K562 (cell line): ENCODE data around the gene TTL. TPM values are rescaled to one million over a fixed set of nuclear protein-coding genes. Genes with fewer than 3 reads are reported as not detected.

Experiments
- MCM3 ChIP-seq: fragments of 450-650 bp; IDR thresholded peaks from 2 replicates; pipeline ENCODE4 v1.6.1; 2016
- NEUROD1 ChIP-seq: fragments of 150-350 bp; IDR thresholded peaks from 2 replicates; pipeline ENCODE4 v1.6.1; 2014; ENCODE audit warnings: borderline replicate concordance, low read length, low read depth; ENCODE audit not compliant: partially characterized antibody
- ZNF239 ChIP-seq: fragments of 250-450 bp; sonication (Bioruptor Pico); IDR thresholded peaks from 2 replicates; pipeline ENCODE4 v1.4.0; 2020; ENCODE audit warnings: mild to moderate bottlenecking
- polyA plus RNA-seq, 8 experiments: library from polyadenylated mRNA; depleted of rRNA in 4 of 8; stranded (reverse) in 5 of 8; unstranded in 3 of 8; fragments of >200 nt; fragmentation: Nextera tagmentation in 2 of 8; fragmentation: Illumina TruSeq in 1 of 8; extraction: Ambion mirVana in 2 of 8; extraction: Trizol in 1 of 8; gene quantifications; 2 replicates each; pipeline versions ENCODE4 v1.2.1 to v1.2.3, GENCODE V29; 2011 to 2014; ENCODE audit warnings: inconsistent platforms in 1 of 8, missing spikeins in 1 of 8
- total RNA-seq, 7 experiments: library from RNA; depleted of rRNA in 6 of 7; stranded (reverse); fragments of >200 nt in 6 of 7; fragmentation: Illumina TruSeq in 2 of 7; extraction: Trizol in 2 of 7; gene quantifications; 2 replicates each; pipeline versions ENCODE4 v1.2.1 to v1.2.3, GENCODE V29; 2011 to 2021; ENCODE audit warnings: low replicate concordance in 1 of 7
- TF ChIP-seq, protein P1 (sequence below), 2 experiments: fragments of 450-650 bp in 1 of 2; IDR thresholded peaks; 2 replicates each; pipeline ENCODE4 v1.6.1; 2011 to 2017; ENCODE audit warnings: low read depth in 2 of 2, antibody characterized with exemption in 1 of 2, borderline replicate concordance in 1 of 2, low read length in 1 of 2, mild to moderate bottlenecking in 1 of 2, mixed read lengths in 1 of 2; ENCODE audit not compliant: control insufficient read depth in 1 of 2

Gene TTL
- total and polyA plus RNA-seq, 9 of the 15 experiments (the other 6 are each of a cell fraction or from before 2014, with no cell fraction given) = 9.4 to 54.4 (median 34.9) TPM

- TF ChIP-seq, protein P1, sequence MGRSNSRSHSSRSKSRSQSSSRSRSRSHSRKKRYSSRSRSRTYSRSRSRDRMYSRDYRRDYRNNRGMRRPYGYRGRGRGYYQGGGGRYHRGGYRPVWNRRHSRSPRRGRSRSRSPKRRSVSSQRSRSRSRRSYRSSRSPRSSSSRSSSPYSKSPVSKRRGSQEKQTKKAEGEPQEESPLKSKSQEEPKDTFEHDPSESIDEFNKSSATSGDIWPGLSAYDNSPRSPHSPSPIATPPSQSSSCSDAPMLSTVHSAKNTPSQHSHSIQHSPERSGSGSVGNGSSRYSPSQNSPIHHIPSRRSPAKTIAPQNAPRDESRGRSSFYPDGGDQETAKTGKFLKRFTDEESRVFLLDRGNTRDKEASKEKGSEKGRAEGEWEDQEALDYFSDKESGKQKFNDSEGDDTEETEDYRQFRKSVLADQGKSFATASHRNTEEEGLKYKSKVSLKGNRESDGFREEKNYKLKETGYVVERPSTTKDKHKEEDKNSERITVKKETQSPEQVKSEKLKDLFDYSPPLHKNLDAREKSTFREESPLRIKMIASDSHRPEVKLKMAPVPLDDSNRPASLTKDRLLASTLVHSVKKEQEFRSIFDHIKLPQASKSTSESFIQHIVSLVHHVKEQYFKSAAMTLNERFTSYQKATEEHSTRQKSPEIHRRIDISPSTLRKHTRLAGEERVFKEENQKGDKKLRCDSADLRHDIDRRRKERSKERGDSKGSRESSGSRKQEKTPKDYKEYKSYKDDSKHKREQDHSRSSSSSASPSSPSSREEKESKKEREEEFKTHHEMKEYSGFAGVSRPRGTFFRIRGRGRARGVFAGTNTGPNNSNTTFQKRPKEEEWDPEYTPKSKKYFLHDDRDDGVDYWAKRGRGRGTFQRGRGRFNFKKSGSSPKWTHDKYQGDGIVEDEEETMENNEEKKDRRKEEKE (IDR thresholded peaks at IDR 0.05; ENCODE audit: borderline replicate concordance in 1 of 2, control insufficient read depth in 1 of 2, low read depth in 2 of 2, low read length in 1 of 2) = peak in 1 of 2 experiments; percentile 93; a peak in 2 of 4 replicates
- TF ChIP-seq MCM3 (no peak), NEUROD1 (no peak), ZNF239 (CRISPR knock-in tag) (no peak)
These were observed 59.6 kb downstream of the TTL start (continued) for GRCh38 chr2:112541315-112542122.
